IMR-90 (cell line): Measurements from ENCODE around the gene PEAK1. TPM values are rescaled to one million over a fixed set of nuclear protein-coding genes. Genes with fewer than 3 reads are reported as not detected.

Experiments
- ATAC-seq: fragments of 200-7000 bp; cut with Tn5 transposase; 2 replicates; pipeline ENCODE4 v1.9.1; 2020; ENCODE audit warnings: low read depth, mild to moderate bottlenecking, moderate library complexity
- BruUV-seq: library from RNA; stranded (reverse); fragments of 400-500 nt; replicated peaks from 2 replicates; lab custom pipeline; 2021; lab: Mats Ljungman, UMichigan
- CTCF ChIA-PET: fragments of 300-600 bp; formaldehyde crosslinking; extraction: SDS; loops from one replicate; lab custom pipeline; 2021; ENCODE audit warnings: antibody characterized with exemption; lab: Yijun Ruan, JAX
- POLR2A ChIA-PET: fragments of 300-600 bp; sonication (Branson Sonifier 250); formaldehyde crosslinking; loops from one replicate; lab custom pipeline; 2022; ENCODE audit warnings: antibody characterized with exemption; ENCODE audit not compliant: unreplicated experiment; lab: Charles Lee
- DNase-seq: peaks from one replicate; pipeline ENCODE4 v3.0.0; 2013
- H2AFZ ChIP-seq: replicated peaks from 2 replicates; pipeline ENCODE3; 2013; ENCODE audit warnings: low read length, mild to moderate bottlenecking; ENCODE audit not compliant: poor library complexity
- H2AK5ac ChIP-seq: 2 replicates; pipeline ENCODE4 v1.6.1; 2013; ENCODE audit warnings: low read depth, low read length, inconsistent platforms
- H2AK9ac ChIP-seq: replicated peaks from 2 replicates; pipeline ENCODE3; 2013; ENCODE audit warnings: mild to moderate bottlenecking, low read depth, low read length, moderate library complexity; ENCODE audit not compliant: poor library complexity
- H2BK120ac ChIP-seq: 2 replicates; pipeline ENCODE4 v1.6.1; 2013; ENCODE audit warnings: low read depth, low read length, inconsistent platforms
- H2BK15ac ChIP-seq: 3 replicates; pipeline ENCODE4 v1.6.1; 2013; ENCODE audit warnings: low read depth, low read length, inconsistent platforms
- H2BK20ac ChIP-seq: 2 replicates; pipeline ENCODE4 v1.6.1; 2013; ENCODE audit warnings: low read depth, mild to moderate bottlenecking, inconsistent platforms, low read length, moderate library complexity
- H2BK5ac ChIP-seq: 2 replicates; pipeline ENCODE4 v1.6.1; 2013; ENCODE audit warnings: mild to moderate bottlenecking, low read depth, low read length, inconsistent platforms; ENCODE audit not compliant: poor library complexity, severe bottlenecking
- H3K14ac ChIP-seq: replicated peaks from 2 replicates; pipeline ENCODE4 v1.6.1; 2013; ENCODE audit warnings: low read depth, low read length, inconsistent platforms
- H3K18ac ChIP-seq: 2 replicates; pipeline ENCODE4 v1.6.1; 2013; ENCODE audit warnings: low read depth, low read length, control low read depth
- H3K23ac ChIP-seq: 2 replicates; pipeline ENCODE4 v1.6.1; 2013; ENCODE audit warnings: low read depth, low read length, inconsistent platforms
- H3K27ac ChIP-seq: 2 replicates; pipeline ENCODE4 v1.5.1; 2013; ENCODE audit warnings: mild to moderate bottlenecking, control low read depth, low read length; ENCODE audit not compliant: insufficient read depth
- H3K27me3 ChIP-seq: 2 replicates; pipeline ENCODE4 v1.6.1; 2013; ENCODE audit warnings: low read length; ENCODE audit not compliant: control insufficient read depth, insufficient read depth
- H3K36me3 ChIP-seq: 2 replicates; pipeline ENCODE4 v1.6.1; 2013; ENCODE audit warnings: low read length, mixed read lengths; ENCODE audit not compliant: control insufficient read depth, insufficient read depth
- H3K4ac ChIP-seq: 2 replicates; pipeline ENCODE4 v1.6.1; 2013; ENCODE audit warnings: low read depth, low read length, inconsistent platforms
- H3K4me1 ChIP-seq: 2 replicates; pipeline ENCODE4 v1.6.1; 2013; ENCODE audit warnings: low read length, mixed read lengths; ENCODE audit not compliant: control insufficient read depth, insufficient read depth
- H3K4me2 ChIP-seq: 2 replicates; pipeline ENCODE4 v1.6.1; 2013; ENCODE audit warnings: low read depth, mild to moderate bottlenecking, control low read depth, low read length, moderate library complexity
- H3K4me3 ChIP-seq: 2 replicates; pipeline ENCODE4 v1.5.1; 2013; ENCODE audit warnings: low read depth, mild to moderate bottlenecking, control low read depth, low read length, moderate library complexity; ENCODE audit not compliant: insufficient read depth
- H3K56ac ChIP-seq: 2 replicates; pipeline ENCODE4 v1.6.1; 2013; ENCODE audit warnings: low read length, inconsistent platforms; ENCODE audit not compliant: insufficient read depth; ENCODE audit errors: extremely low read depth
- H3K79me1 ChIP-seq, 2 experiments: 2 replicates each; pipeline ENCODE4 v1.6.1; 2013; ENCODE audit warnings: low read length in 2 of 2, inconsistent platforms in 1 of 2, low read depth in 1 of 2
- H3K9ac ChIP-seq: 2 replicates; pipeline ENCODE4 v1.6.1; 2013; ENCODE audit warnings: low read depth, low read length, control low read depth
- H3K9me1 ChIP-seq: 2 replicates; pipeline ENCODE4 v1.6.1; 2013; ENCODE audit warnings: low read length, inconsistent platforms; ENCODE audit not compliant: insufficient read depth
- H3K9me3 ChIP-seq: 2 replicates; pipeline ENCODE4 v1.6.1; 2013; ENCODE audit warnings: low read length; ENCODE audit not compliant: control insufficient read depth, insufficient read depth
- H4K20me1 ChIP-seq: 2 replicates; pipeline ENCODE4 v1.6.1; 2013; ENCODE audit warnings: low read length, inconsistent platforms; ENCODE audit not compliant: insufficient read depth
- H4K5ac ChIP-seq: 2 replicates; pipeline ENCODE4 v1.6.1; 2013; ENCODE audit warnings: mild to moderate bottlenecking, low read depth, low read length, control low read depth
- H4K8ac ChIP-seq, 2 experiments: 2 replicates each; pipeline ENCODE4 v1.6.1; 2013; ENCODE audit warnings: low read depth in 2 of 2, low read length in 2 of 2, control low read depth in 1 of 2, inconsistent platforms in 1 of 2
- H4K91ac ChIP-seq: 2 replicates; pipeline ENCODE4 v1.6.1; 2013; ENCODE audit warnings: low read depth, low read length, inconsistent platforms; ENCODE audit not compliant: insufficient read depth
- BHLHE40 ChIP-seq: fragments of 150-350 bp; IDR thresholded peaks from 2 replicates; pipeline ENCODE4 v1.6.1; 2016; ENCODE audit warnings: mild to moderate bottlenecking, low read depth, low read length
- CHD1 ChIP-seq: IDR thresholded peaks from 2 replicates; pipeline ENCODE4 v1.6.1; 2012; ENCODE audit warnings: low read depth, low read length, improper control_type of control experiment
- MAFK ChIP-seq: IDR thresholded peaks from 2 replicates; pipeline ENCODE4 v1.6.1; 2012; ENCODE audit warnings: low read depth, low read length, improper control_type of control experiment
- MAZ ChIP-seq: IDR thresholded peaks from 2 replicates; pipeline ENCODE4 v1.6.1; 2012; ENCODE audit warnings: low read depth, mild to moderate bottlenecking, low read length, improper control_type of control experiment, moderate library complexity, borderline replicate concordance
- NFE2L2 ChIP-seq: fragments of 150-350 bp; IDR thresholded peaks from 2 replicates; pipeline ENCODE4 v1.6.1; 2016; ENCODE audit warnings: low read depth, mild to moderate bottlenecking, low read length
- RAD21 ChIP-seq: IDR thresholded peaks from 2 replicates; pipeline ENCODE4 v1.6.1; 2012; ENCODE audit warnings: low read length, improper control_type of control experiment
- RCOR1 ChIP-seq: IDR thresholded peaks from 2 replicates; pipeline ENCODE4 v1.6.1; 2012; ENCODE audit warnings: mild to moderate bottlenecking, low read length, improper control_type of control experiment; ENCODE audit not compliant: insufficient replicate concordance
- RFX5 ChIP-seq: IDR thresholded peaks from 2 replicates; pipeline ENCODE4 v1.8.0; 2012; ENCODE audit warnings: low read depth, mild to moderate bottlenecking, low read length, moderate library complexity
- SMC3 ChIP-seq: fragments of 150-350 bp; IDR thresholded peaks from 2 replicates; pipeline ENCODE4 v1.6.1; 2016; ENCODE audit warnings: low read depth, mild to moderate bottlenecking, antibody characterized with exemption, low read length, moderate library complexity
- USF2 ChIP-seq: fragments of 150-350 bp; IDR thresholded peaks from 2 replicates; pipeline ENCODE4 v1.6.1; 2017; ENCODE audit warnings: mild to moderate bottlenecking, antibody characterized with exemption, low read length, low read depth
- WGBS, 2 experiments: methylation state at CpG; one replicate each; pipeline versions ENCODE4 v1.1.5 to v1.1.7; 2013; ENCODE audit warnings: missing lambda C conversion rate in 2 of 2; ENCODE audit not compliant: insufficient read length in 1 of 2; ENCODE audit errors: extremely low coverage in 2 of 2; 5-methylcytosine and 5-hydroxymethylcytosine counted together
- dilution Hi-C: fragments of 300-500 bp; cut with HindIII; formaldehyde crosslinking; loops from one replicate; pipeline ENCODE4 v1.14.3; 2018; ENCODE audit warnings: low sequenced_read_pairs; ENCODE audit not compliant: unreplicated experiment
- in situ Hi-C: fragments of 300-500 bp; cut with MboI; formaldehyde crosslinking; loops from 3 replicates; pipeline ENCODE4 v1.14.3; 2019; ENCODE audit warnings: low sequenced_read_pairs, inconsistent platforms, mixed read lengths
- intact Hi-C: fragments of 100-400 bp; cut with micrococcal nuclease; formaldehyde crosslinking; loops from 2 replicates; pipeline ENCODE4 v1.10.0; 2022
- polyA plus RNA-seq, 3 experiments: library from polyadenylated mRNA; depleted of rRNA; stranded (reverse); fragments of >200 nt; gene quantifications; 2 replicates each; pipeline ENCODE4 v1.2.3, GENCODE V29; 2012; ENCODE audit warnings: low replicate concordance in 1 of 3
- total RNA-seq: library from RNA; depleted of rRNA; stranded (reverse); fragments of >200 nt; gene quantifications from 2 replicates; pipeline ENCODE4 v1.2.3, GENCODE V29; 2012

Gene PEAK1
- total and polyA plus RNA-seq, 2 of the 4 experiments (the other 2 are of a cell fraction), result 21.5 to 43.9 TPM

GRCh38 chr15:77361456-77361855, 58.4 kb downstream of the PEAK1 start:
- Histone ChIP-seq H2BK5ac (no peak overlapping the region), H3K27me3 (no peaks in the 10 kb centered on the region), H3K4me1 (peaks cover 2% of the 10 kb centered on the region; the same call in 1 of the 2 replicates), H4K5ac (no peak overlapping the region), H3K14ac (no peak overlapping the region), H3K9me1 (peaks cover 3% of the 10 kb centered on the region), H4K8ac (no peak overlapping the region), H4K20me1 (peaks cover 55% of the 10 kb centered on the region), H3K79me1 (peaks cover 30 to 62% of the 10 kb centered on the region in 2 experiments), H3K23ac (no peak overlapping the region), H2AK5ac (no peak overlapping the region), H3K18ac (no peak overlapping the region), H3K4ac (no peak overlapping the region), H3K9me3 (no peaks in the 10 kb centered on the region), H3K36me3 (peaks cover 6% of the 10 kb centered on the region), H3K56ac (no peak overlapping the region), H4K91ac (no peak overlapping the region), H2BK120ac (no peak overlapping the region), H3K4me2 (no peak overlapping the region), H3K4me3 (no peak overlapping the region), H3K27ac (no peak overlapping the region), H2AFZ (no peak overlapping the region), H2AK9ac (no peak overlapping the region), H2BK15ac (no peak overlapping the region), H3K9ac (no peak overlapping the region), H2BK20ac (no peak overlapping the region)
- intact Hi-C loops, result no loop called here
- TF ChIP-seq NFE2L2 (no peak), BHLHE40 (no peak), RAD21 (no peak), MAFK (no peak), USF2 (no peak), SMC3 (no peak), MAZ (no peak), CHD1 (no peak), RCOR1 (no peak), RFX5 (no peak)
- dilution Hi-C loops, result no loop called here
- no CpG with 5 or more reads among the region's 1 CpG for WGBS, 2 experiments
- CTCF ChIA-PET, result no interaction called here
- BruUV-seq, result no TSS peak
- POLR2A ChIA-PET, result no interaction called here
- ATAC-seq (no peak), DNase-seq (no peak)
- in situ Hi-C loops, result no loop called here
